ENCODE results near the gene SAMMSON.
A peak's percentile ranks its signal among the peaks of the same experiment; 100 is the strongest.

GRCh38 chr3:70064194-70064779, 64.8 kb downstream of the SAMMSON start:
- TF ChIP-seq RAD21 (IDR thresholded peaks at IDR 0.05) (peak; percentile 92), CTCF (IDR thresholded peaks at IDR 0.05; ENCODE audit: low read depth, low read length, missing input control) (peak; percentile 78), ATF3 (IDR thresholded peaks at IDR 0.05) (no peak), SP1 (IDR thresholded peaks at IDR 0.05) (no peak), FOXA1 (IDR thresholded peaks at IDR 0.05) (no peak), YY1 (IDR thresholded peaks at IDR 0.05) (no peak), TAF1 (conservative IDR thresholded peaks at IDR 0.05) (no peak), JUND (IDR thresholded peaks at IDR 0.05) (no peak), EGR1 (IDR thresholded peaks at IDR 0.05; ENCODE audit: low read depth in 2 of 2) (no peak), GABPA (IDR thresholded peaks at IDR 0.05 in 1 of 2, conservative IDR thresholded peaks at IDR 0.05 in 1 of 2) (no peak)
- TF ChIP-seq, protein P1, sequence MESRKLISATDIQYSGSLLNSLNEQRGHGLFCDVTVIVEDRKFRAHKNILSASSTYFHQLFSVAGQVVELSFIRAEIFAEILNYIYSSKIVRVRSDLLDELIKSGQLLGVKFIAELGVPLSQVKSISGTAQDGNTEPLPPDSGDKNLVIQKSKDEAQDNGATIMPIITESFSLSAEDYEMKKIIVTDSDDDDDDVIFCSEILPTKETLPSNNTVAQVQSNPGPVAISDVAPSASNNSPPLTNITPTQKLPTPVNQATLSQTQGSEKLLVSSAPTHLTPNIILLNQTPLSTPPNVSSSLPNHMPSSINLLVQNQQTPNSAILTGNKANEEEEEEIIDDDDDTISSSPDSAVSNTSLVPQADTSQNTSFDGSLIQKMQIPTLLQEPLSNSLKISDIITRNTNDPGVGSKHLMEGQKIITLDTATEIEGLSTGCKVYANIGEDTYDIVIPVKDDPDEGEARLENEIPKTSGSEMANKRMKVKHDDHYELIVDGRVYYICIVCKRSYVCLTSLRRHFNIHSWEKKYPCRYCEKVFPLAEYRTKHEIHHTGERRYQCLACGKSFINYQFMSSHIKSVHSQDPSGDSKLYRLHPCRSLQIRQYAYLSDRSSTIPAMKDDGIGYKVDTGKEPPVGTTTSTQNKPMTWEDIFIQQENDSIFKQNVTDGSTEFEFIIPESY (IDR thresholded peaks at IDR 0.05): no peak
- TF ChIP-seq, protein P2, sequence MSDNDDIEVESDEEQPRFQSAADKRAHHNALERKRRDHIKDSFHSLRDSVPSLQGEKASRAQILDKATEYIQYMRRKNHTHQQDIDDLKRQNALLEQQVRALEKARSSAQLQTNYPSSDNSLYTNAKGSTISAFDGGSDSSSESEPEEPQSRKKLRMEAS (IDR thresholded peaks at IDR 0.05): no peak

Measured in liver (tissue), 3 donors.